GM21515 (cell line): ENCODE data around the gene CABLES2.

ENCODE experiments used
- ATAC-seq: cut with Tn5 transposase; IDR thresholded peaks from one replicate; pipeline ENCODE4 v1.9.1; 2021; ENCODE audit not compliant: unreplicated experiment

Gene CABLES2, protein sequence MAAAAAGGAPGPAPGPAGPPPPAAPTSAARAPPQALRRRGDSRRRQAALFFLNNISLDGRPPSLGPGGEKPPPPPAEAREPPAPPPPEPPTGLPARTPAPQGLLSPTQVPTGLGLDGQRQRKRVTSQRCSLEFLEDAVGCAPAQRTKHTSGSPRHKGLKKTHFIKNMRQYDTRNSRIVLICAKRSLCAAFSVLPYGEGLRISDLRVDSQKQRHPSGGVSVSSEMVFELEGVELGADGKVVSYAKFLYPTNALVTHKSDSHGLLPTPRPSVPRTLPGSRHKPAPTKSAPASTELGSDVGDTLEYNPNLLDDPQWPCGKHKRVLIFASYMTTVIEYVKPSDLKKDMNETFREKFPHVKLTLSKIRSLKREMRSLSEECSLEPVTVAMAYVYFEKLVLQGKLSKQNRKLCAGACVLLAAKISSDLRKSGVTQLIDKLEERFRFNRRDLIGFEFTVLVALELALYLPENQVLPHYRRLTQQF

DNA sequence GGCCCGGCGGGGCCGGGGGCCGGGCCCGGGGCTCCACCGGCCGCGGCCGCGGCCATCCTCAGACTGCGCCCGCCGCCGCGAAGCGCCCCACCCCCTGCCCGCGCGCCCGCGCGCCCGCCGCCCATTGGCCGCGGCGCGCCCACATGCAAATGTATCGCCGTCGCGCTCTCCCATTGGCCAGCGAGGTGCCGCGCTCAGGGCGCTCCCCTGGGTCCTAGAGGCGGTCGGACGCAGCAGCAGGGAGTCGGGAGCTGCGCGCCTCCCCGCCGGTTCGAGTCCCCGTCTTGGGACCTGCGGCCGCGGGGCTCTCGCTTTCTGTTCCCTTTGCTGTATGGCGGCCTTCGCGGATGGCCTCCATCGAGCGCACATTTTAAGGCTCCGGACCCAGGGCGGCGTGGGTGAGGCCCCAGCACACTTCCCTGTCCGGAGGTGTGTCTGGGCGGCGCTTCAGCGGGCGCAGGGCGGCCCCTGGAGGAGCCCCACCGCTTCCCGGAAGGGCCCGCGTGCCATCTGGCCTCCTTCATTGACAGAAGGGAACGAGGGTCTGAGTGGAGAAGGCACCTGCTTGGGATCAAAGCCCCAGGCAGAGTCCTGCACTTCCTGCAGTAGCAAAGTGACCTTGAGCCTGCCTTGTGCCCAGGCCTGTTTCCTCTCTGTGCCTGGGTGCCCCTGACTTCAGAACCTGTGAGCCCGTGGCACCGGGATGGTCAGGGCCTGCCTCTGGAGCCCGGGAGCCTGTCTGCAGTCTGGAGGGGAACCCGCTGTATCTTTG lies at the start of gene CABLES2:
TSS of gene CABLES2 (minus strand) at position 65 of the 772 bp plus-strand sequence. CDS start at position 56, 9 bp downstream.
- peak; percentile 75 for ATAC-seq

DNA sequence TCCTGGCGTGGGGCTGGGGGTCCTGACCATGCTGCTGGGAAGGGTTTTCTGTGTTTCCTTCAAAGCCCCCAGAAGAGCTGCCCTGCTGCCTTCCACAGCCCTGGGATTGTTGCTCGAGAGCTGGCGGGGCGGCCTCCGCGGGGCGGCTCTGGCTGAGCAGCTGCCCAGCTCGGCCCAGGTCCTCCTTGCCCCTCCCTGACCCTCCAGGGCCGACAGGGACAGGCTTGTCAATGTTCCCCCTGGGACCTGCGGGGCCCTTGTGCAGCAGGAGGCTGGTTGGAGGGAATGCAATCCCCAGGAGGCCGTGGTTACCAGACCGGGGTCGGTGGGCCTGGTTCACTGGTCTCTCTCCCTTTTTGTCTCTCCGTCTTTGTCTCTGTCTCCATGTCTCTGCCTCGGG lies 48.8 kb upstream of the CABLES2 start:
- ATAC-seq = no peak

DNA sequence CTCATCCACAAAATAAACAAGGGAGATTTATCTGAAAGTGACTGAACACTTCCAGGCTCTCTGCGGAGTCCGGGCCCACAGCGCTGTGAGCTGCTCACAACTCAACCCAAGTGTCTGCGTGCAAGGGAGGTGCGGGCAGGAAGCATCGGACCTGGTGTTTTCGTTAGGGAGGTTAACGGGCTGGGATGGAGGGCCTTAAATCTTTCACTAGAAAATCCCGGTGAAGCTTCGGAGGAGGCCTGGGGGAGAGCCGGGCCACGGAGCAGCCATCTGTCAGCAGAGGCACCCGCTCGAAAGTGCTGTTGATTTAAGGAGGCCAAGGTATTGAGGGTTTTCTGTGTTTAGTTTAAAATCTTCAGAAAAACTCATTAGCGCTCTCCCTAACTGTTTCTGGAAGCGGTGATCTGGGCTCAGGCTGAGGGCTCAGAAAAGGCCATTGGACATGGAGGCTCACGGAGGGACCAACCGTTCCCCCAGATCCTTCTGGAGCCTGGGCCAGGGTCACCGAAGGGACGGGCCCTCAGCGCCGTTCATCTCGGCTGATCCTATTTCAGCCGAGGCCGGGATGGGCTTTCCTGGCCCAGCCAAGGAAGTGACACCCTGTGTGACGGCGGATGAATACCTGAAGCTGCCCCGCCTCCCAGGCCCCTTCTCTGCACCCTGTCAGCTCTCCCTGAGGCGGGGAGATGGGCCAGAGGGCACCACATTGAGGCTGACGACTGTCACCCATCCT lies 48.0 kb upstream of the CABLES2 start:
- no peak for ATAC-seq

DNA sequence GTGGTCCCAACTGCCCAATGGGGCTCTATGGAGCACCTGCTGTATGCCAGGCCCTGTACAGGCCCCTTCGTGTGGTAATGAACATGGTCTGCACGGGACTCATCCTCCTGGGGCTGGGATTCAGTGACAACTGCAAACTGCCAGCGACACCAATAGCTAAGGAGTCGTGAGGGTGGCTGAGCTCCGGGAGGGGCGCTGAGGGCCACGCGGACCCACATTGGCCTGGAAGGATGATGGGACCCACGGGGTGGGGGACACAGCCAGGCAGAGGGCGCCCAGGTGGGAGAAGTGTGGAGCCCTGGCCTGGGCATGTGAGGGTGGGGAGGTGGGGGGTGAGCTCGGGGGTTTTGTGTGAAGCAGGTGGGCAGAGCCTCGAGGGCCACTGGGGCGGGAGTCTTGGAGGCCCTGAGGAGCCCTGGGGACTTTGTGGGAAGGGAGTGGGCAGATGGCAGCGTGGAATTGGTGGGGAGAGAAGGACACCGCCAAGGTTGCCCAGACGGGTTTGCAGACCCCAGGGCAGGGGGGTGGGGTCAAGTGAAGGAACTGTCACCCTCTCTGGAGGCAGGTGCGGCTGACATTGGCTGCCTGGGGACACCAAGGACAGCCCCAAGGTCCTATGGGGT lies 46.2 kb upstream of the CABLES2 start:
- no peak for ATAC-seq

DNA sequence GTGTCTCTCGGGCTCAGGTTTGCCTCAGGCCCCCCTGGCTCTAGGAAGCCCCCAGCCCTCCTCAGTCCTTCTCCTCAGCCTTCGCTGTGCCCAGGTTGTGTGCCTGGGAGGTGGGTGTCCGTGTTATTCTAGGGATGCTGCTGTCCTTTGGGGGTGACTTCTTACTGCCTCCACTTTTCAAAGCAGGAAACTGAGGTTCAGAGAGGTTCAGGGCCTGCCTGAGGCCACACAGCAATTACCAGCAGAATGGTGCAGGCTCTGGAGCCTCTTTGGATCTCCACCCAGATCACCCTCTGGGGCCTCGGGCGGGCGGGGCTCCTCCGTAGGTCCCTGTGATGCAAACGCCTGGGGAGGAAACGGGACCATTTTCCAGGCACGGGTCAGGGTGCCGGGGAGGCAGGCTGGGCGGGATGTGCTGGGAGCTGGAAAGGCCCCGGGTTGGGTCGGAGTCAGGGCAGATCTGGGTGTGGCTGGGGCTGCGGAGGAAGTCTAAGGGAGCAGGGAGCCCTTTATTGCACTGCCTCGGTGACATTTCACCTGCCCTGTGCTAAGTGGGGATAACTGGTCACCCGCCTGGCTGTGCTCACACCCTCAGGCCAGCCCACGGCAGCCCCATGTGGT lies 45.5 kb upstream of the CABLES2 start:
- ATAC-seq = no peak

DNA sequence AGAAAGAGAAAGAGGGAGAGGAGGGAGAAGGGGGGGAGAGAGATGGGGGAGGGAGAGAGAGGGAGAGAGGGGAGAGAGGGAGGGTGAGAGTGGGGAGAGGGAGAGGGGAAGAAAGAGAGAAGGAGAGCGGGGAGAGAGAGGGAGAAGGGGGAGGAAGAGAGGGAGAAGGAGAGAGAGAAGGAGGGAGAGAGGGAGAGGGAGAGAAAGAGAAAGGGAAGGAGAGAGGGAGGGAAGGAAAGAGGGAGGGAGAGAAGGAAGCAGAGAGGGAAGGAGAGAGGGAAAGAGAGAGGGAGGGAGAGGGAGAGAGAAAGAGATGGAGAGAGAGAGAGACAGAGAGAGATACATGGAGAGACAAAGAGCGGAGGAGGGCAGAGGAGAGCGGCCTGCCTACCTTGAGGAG lies 44.9 kb upstream of the CABLES2 start:
- ATAC-seq = no peak

DNA sequence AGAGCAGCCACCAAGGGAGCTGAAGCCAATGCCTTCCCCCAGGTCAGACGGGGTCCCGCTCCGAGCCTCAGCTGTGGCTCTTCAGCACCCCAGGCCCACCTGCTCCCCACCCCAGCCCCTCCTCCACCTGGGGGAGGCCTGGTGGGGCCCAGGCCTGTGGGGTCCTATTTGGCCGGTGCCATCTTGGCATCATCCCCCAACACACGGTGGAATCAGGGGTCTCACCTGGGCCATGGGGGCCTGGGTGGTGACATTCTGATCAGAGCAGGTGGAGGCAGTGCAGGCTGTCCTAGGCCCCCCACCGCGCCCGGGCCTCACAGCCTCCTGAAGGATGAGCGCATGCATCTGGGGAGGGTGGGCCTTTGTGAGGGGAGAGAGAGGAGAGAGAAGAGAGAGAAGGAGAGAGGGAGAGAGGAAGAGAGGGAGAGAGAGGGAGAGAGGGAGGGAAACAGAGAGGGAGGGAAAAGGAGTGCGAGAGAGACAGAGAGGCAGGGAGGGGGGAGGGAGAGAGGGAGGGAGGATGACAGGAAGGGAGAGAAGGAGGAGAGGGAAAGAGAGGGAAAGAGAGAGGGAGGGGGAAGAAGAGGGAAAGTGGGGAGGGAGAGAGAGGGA lies 44.2 kb upstream of the CABLES2 start:
- no peak for ATAC-seq

DNA sequence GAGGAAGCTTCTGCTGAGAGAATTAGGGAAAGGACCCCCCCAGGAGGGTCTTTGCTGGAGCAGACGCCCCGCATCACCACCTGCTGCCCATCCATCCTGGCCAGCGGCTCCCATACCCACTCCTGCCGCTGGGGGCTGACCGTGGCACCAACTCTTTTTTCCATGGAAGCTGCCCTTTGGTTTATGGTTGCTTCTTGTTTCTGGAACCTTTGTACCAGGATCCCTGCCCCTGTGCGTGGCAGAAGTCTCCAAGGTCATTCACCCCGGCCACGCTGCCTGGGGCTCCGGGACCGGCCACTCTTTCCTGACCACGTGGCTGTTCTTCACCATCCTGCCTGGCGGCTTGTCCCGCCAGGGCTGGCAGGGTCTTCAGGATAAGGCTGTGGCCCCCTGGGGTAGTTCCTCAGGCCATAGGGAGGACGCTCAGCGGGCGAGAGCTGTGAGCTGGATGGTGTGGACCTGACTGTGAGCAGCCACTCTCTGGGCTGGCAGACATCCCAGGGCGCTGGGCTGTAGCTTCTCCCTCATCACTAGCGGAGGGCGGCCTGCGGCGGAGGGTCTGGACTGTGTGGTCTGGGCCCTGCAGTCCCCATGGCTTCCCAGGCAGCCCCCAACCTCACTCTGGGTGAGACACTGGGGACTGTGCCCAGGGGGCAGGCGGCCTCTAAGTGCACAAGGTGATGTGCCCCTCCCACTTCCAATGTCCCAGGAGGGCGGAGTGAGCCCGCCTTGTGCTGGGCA lies 43.0 kb upstream of the CABLES2 start:
- ATAC-seq = no peak

DNA sequence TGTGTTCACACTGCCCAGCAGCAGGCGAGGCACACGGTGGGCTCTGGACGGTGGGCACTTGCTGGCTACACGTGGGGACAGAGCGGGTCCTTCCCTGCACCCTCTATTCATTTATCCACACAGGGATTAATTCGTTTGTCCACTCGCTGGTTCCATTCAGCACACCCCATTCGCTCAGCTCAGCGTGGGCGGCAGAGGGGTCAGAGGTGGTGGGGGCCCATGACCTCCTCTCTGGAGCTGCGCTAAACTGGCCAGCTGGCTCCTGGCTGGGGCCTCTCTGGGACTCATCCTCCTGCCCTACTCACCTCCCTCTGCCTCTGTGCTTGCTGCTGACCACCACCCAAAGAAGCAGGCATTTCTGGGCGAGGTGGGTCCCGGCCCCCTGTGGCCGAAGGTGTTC lies 41.7 kb upstream of the CABLES2 start:
- ATAC-seq = no peak

DNA sequence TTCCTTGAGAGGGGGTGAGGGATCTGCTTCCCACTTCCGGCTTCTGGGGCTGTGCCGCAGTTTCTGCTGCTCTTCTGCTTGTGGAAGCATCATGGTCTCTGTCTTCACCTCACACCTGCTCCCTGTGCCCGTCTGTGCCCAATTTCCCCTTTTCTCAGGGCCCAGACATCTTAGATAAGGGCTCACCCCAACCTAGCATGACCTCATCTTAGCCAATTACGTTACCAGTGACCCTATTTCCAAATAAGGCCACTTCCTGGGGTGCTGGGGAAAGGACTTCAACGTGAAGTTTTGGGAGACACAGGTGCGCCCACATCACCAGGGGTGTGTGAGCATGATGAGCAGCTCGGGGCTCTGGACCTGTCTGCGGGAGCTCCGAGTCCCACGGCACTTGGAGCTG lies 41.0 kb upstream of the CABLES2 start:
- ATAC-seq = no peak

DNA sequence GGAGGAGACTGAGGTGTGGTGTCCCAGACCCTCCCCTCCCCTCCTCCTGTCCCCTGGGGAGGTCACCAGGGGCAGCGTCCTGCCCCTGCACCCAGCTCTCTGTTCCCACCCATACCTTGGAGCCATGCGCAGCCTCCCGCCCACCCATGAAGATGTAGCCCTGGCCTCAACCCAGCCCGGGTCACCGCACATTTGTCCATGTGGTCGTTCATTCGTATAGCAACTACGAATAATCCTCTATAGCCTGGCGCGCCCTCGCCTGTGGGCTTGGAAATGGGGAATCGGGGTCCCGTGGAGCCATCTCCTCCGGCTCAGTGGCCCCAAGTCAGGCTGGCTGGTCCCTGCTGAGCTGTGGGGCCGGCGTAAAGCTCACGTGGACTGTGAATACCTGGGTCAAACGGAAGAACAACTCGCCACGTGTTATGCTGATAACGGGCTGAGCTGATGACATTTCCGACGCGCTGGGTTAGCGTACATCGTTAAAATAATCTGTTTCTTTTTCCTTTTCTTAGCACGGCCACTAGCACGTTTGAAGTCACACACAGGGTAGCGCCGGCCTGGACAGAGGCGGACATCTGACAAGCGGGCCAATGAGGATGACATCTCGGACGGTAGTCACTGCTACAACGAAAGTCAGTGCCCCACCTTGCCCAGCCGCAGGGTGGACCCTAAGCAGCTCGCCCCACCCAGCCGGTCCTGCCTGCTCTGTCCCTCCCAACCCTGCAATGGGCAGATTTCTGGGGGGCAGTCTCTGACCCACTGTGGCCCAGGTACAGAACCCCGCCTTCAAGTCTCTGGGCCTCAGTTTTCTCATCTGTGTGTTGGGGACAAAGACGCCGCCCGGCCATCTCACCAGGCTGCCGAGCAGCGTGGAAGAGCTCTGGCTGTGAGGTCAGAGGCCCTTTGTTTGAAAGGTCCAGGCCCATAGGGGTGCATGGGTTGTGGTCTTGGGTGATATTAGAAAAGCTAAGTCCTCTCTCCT lies 40.1 kb upstream of the CABLES2 start:
- no peak for ATAC-seq

DNA sequence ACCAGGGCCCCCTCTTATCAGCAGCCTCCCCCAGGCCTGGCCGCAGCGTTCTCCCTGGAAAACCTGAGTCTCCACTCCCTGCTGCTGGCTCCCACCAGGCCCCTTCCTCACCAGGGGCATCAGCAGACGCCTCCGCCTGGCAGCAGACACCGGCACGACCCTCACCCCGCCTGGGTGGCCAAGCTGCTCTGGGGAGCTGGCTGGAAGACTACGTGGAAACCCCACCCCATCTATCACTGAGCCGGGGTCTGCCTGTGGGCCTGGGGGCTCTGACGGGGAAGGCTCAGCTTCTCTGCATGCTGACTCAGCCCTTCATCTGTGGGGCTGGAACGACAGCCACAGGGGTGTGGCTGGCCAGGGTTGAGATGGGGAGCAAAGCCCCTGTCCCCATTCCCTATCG lies 39.4 kb upstream of the CABLES2 start:
- ATAC-seq = no peak

DNA sequence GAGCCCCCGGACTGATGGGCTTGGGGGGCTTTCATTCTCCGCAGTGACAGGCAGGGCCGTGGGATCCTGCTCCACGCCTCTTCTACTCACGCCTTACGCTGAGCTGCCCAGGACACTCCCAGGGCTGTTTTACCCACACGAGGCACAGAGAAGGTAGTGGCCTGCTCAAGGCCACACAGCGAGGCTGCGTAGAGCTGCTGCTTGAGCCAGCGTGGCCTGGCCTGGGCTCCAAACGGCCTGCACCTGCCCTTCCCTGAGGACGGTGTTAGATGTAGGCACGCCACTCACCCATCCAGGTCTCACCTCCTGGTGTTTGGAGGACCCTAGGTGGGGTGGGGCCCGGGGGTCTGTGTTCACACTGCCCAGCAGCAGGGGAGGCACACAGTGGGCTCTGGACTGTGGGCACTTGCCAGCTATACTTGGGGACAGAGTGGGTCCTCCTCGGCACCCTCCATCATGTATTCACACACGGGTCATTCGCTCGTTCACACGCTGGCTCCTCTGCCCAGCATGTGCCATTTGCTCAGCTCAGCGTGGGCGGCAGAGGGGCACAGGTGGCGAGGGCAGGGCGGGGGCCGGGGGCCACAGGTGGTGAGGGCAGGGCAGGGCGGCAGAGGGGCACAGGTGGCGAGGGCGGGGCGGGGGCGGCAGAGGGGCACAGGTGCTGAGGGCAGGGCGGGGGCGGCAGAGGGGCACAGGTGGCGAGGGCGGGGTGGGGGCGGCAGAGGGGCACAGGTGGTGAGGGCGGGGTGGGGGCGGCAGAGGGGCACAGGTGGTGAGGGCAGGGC lies 38.7 kb upstream of the CABLES2 start:
- ATAC-seq = no peak

DNA sequence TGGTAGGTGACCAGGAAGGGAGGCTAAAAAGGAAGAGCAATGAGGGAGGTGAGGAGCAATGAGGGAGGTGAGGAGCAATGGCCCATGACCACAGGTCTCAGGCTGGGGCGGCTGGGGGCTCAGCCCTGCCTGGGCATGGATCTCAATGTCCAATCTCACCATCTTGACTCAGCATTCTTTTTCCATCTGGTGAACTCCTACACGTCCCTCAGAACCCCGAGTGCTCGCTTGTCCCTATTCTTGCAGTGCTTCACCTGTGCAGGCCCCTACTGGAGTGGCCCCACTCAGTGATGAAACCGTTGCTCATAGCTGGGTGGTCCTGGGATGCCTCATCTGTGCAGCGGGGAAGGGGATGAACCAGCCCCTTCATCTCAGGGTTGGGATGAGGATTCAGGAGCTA lies 37.2 kb upstream of the CABLES2 start:
- no peak for ATAC-seq

DNA sequence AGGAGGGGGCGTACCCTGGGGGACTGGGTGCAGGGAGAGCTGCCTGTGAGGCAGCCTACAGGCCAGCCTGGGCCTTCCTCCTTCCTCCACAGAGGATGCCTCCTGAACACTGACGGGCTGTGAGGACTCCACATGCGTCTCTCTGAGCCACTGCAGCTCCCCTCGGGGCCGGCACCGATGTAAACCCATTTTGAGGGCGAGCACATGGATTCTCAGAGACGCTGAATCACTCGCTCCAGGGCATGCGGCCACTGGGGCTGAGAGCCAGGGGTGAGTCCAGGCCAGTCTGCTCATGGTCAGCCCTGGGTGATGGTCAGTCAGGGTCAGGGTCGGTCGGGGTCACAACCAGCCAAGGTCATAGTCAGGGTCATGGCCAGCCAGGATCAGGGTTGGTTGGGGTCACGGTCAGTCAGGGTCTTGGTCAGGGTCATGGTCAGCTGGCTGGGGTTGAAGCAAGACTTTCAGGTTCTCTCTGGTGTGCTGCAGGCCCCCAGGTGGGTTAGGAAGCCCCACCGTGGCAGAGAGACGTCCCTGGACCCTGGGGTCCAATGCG lies 35.0 kb upstream of the CABLES2 start:
- ATAC-seq = no peak

DNA sequence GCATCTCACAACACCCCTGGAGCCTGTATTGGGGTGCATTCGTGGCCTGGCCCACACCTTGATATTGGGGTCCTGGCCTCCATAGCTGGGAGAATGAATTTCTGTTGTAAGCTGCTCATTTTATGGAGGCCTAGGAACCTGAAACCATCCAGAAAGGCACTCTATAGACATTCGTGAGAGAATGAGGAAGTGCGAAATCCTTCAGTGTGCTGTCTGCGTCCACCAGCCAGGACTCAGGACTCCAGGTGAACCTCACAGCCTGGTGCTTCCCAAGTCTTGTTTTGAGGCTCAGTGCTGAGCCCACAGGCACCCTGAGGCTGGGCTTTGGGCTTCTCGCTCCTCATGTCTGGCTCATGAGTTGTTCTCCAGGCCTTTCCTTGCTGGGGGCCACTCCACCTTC lies 32.1 kb upstream of the CABLES2 start:
- ATAC-seq = no peak

DNA sequence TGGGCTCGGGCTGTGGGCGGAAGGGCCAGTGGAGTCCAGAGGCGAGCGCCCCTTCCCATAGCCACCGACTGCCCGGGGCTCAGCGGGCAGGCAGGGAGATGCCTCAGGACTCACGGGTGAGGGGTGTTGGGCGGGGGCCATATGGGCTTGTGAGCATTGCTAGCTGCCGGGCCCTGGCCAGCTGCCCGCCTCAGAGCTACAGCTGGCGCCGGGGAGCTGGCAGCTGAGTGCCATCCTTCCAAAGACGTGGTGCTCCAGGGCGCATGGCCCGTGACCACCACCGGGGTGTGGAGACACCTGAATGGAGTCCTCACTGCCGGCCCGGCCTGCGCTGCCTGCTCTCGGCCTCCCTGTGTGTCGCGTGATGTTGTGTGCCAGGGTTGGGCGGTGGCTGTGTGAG lies 30.8 kb upstream of the CABLES2 start:
- ATAC-seq = no peak
